Liver (tissue), 3 donors: ENCODE measurements around the gene PCDH1.

Experiments
- CTCF ChIP-seq: fragments of 150-350 bp; IDR thresholded peaks from 2 replicates; pipeline ENCODE4 v1.5.1; 2017; ENCODE audit warnings: improper control_type of control experiment, low read depth, low read length; ENCODE audit not compliant: missing input control
- EGR1 ChIP-seq, 2 donors: IDR thresholded peaks; 2 replicates each; pipeline ENCODE4 v1.6.1; 2016 to 2018; ENCODE audit warnings: antibody characterized with exemption in 2 of 2, low read depth in 2 of 2
- GABPA ChIP-seq, 2 donors: IDR thresholded peaks in 1 of 2; conservative IDR thresholded peaks in 1 of 2; 2 replicates each; pipeline ENCODE4 v1.6.1; 2016; ENCODE audit warnings: antibody characterized with exemption in 2 of 2, mild to moderate bottlenecking in 1 of 2, moderate library complexity in 1 of 2
- HNF4G ChIP-seq: IDR thresholded peaks from 2 replicates; pipeline ENCODE4 v1.6.1; 2016; ENCODE audit warnings: antibody characterized with exemption
- JUND ChIP-seq, 2 donors: IDR thresholded peaks; 2 replicates each; pipeline ENCODE4 v1.6.1; 2016; ENCODE audit warnings: antibody characterized with exemption in 2 of 2
- NR2F2 ChIP-seq: IDR thresholded peaks from 2 replicates; pipeline ENCODE4 v1.6.1; 2016; ENCODE audit warnings: antibody characterized with exemption
- RAD21 ChIP-seq, 2 donors: IDR thresholded peaks; 2 replicates each; pipeline ENCODE4 v1.6.1; 2016; ENCODE audit warnings: antibody characterized with exemption in 2 of 2, mild to moderate bottlenecking in 2 of 2
- RXRA ChIP-seq, 2 donors: IDR thresholded peaks; 2 replicates each; pipeline ENCODE4 v1.6.1; 2017 to 2018; ENCODE audit warnings: antibody characterized with exemption in 2 of 2, mild to moderate bottlenecking in 1 of 2
- SP1 ChIP-seq: IDR thresholded peaks from 2 replicates; pipeline ENCODE4 v1.6.1; 2018; ENCODE audit warnings: antibody characterized with exemption, mild to moderate bottlenecking
- TAF1 ChIP-seq: conservative IDR thresholded peaks from 2 replicates; pipeline ENCODE4 v1.6.1; 2016; ENCODE audit warnings: antibody characterized with exemption, mild to moderate bottlenecking
- YY1 ChIP-seq: IDR thresholded peaks from 2 replicates; pipeline ENCODE4 v1.6.1; 2016; ENCODE audit warnings: antibody characterized with exemption, mild to moderate bottlenecking
- TF ChIP-seq, protein P1 (sequence below): IDR thresholded peaks from 2 replicates; pipeline ENCODE4 v1.6.1; 2016; ENCODE audit warnings: antibody characterized with exemption
- TF ChIP-seq, protein P2 (sequence below): IDR thresholded peaks from 2 replicates; pipeline ENCODE4 v1.6.1; 2016; ENCODE audit warnings: antibody characterized with exemption, mild to moderate bottlenecking
- donor health status: healthy.
- donor health status: healthy.

- TF ChIP-seq CTCF (no peak), GABPA (IDR thresholded peaks at IDR 0.05 in 1 of 2, conservative IDR thresholded peaks at IDR 0.05 in 1 of 2) (no peak), HNF4G (no peak), EGR1 (IDR thresholded peaks at IDR 0.05; ENCODE audit: low read depth in 2 of 2) (no peak), RAD21 (IDR thresholded peaks at IDR 0.05) (no peak), RXRA (IDR thresholded peaks at IDR 0.05) (no peak), TAF1 (no peak), SP1 (no peak), YY1 (no peak), JUND (IDR thresholded peaks at IDR 0.05) (no peak), NR2F2 (no peak)
- TF ChIP-seq, protein P1, sequence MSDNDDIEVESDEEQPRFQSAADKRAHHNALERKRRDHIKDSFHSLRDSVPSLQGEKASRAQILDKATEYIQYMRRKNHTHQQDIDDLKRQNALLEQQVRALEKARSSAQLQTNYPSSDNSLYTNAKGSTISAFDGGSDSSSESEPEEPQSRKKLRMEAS, result no peak
- TF ChIP-seq, protein P2, sequence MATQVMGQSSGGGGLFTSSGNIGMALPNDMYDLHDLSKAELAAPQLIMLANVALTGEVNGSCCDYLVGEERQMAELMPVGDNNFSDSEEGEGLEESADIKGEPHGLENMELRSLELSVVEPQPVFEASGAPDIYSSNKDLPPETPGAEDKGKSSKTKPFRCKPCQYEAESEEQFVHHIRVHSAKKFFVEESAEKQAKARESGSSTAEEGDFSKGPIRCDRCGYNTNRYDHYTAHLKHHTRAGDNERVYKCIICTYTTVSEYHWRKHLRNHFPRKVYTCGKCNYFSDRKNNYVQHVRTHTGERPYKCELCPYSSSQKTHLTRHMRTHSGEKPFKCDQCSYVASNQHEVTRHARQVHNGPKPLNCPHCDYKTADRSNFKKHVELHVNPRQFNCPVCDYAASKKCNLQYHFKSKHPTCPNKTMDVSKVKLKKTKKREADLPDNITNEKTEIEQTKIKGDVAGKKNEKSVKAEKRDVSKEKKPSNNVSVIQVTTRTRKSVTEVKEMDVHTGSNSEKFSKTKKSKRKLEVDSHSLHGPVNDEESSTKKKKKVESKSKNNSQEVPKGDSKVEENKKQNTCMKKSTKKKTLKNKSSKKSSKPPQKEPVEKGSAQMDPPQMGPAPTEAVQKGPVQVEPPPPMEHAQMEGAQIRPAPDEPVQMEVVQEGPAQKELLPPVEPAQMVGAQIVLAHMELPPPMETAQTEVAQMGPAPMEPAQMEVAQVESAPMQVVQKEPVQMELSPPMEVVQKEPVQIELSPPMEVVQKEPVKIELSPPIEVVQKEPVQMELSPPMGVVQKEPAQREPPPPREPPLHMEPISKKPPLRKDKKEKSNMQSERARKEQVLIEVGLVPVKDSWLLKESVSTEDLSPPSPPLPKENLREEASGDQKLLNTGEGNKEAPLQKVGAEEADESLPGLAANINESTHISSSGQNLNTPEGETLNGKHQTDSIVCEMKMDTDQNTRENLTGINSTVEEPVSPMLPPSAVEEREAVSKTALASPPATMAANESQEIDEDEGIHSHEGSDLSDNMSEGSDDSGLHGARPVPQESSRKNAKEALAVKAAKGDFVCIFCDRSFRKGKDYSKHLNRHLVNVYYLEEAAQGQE, result no peak
Measured at GRCh38 chr5:141878186-141878710, at the start of gene PCDH1.
